ENCODE results near the gene MMAB. TPM values are rescaled to one million over a fixed set of nuclear protein-coding genes. Genes with fewer than 3 reads are reported as not detected.

Gene MMAB
- total and polyA plus RNA-seq, 4 donors: 47.1 to 101 (median 77.1) TPM

GRCh38 chr12:109612975-109613502, 39.7 kb upstream of the MMAB start:
- no peak overlapping the region for H3K9ac ChIP-seq (ENCODE audit: low read depth in 1 of 2, low read length in 2 of 2)
- no peaks in the 10 kb centered on the region for H3K27me3 ChIP-seq (ENCODE audit: control insufficient read depth in 4 of 4, insufficient read depth in 4 of 4, low read length in 3 of 4)
- H3K9me3 ChIP-seq (ENCODE audit: control insufficient read depth in 4 of 4, low read length in 3 of 4): no peaks in the 10 kb centered on the region
- 74% methylated on average over 5 of the region's 5 CpGs for WGBS
- no peak for DNase-seq (ENCODE audit: low spot score)
- peaks cover 3 to 13% (median 9%) of the 10 kb centered on the region in 4 donors for H3K4me1 ChIP-seq (ENCODE audit: control insufficient read depth in 4 of 4, insufficient read depth in 4 of 4, low read length in 3 of 4)
- no peaks in the 10 kb centered on the region for H3K36me3 ChIP-seq (ENCODE audit: control insufficient read depth in 4 of 4, insufficient read depth in 3 of 4, low read depth in 1 of 4, low read length in 3 of 4)
- H3K27ac ChIP-seq (ENCODE audit: low read depth in 1 of 2, low read length in 2 of 2): no peak overlapping the region
- TF ChIP-seq RAD21 (IDR thresholded peaks at IDR 0.05): peak; percentile 35 to 71
- no peak for TF ChIP-seq YY1 (IDR thresholded peaks at IDR 0.05)
- TF ChIP-seq CTCF (IDR thresholded peaks at IDR 0.05; ENCODE audit: low read depth, low read length, missing input control): peak; percentile 38
- H3K4me3 ChIP-seq (ENCODE audit: low read depth in 1 of 3, low read length in 3 of 3): no peak overlapping the region

GRCh38 chr12:109612003-109612402, 38.7 kb upstream of the MMAB start:
- H3K27me3 ChIP-seq (ENCODE audit: control insufficient read depth in 4 of 4, insufficient read depth in 4 of 4, low read length in 3 of 4): no peaks in the 10 kb centered on the region
- H3K9me3 ChIP-seq (ENCODE audit: control insufficient read depth in 4 of 4, low read length in 3 of 4): no peaks in the 10 kb centered on the region
- H3K4me1 ChIP-seq (ENCODE audit: control insufficient read depth in 4 of 4, insufficient read depth in 4 of 4, low read length in 3 of 4): peaks cover 3 to 13% (median 9%) of the 10 kb centered on the region in 4 donors
- H3K9ac ChIP-seq (ENCODE audit: low read depth in 1 of 2, low read length in 2 of 2): no peak overlapping the region
- no peak overlapping the region for H3K27ac ChIP-seq (ENCODE audit: low read depth in 1 of 2, low read length in 2 of 2)
- no peaks in the 10 kb centered on the region for H3K36me3 ChIP-seq (ENCODE audit: control insufficient read depth in 4 of 4, insufficient read depth in 3 of 4, low read depth in 1 of 4, low read length in 3 of 4)
- no peak for DNase-seq (ENCODE audit: low spot score)
- TF ChIP-seq CTCF (IDR thresholded peaks at IDR 0.05; ENCODE audit: low read depth, low read length, missing input control): no peak
- TF ChIP-seq NR2F2 (IDR thresholded peaks at IDR 0.05): no peak
- TF ChIP-seq SP1 (IDR thresholded peaks at IDR 0.05): no peak
- TF ChIP-seq ATF3 (IDR thresholded peaks at IDR 0.05): no peak
- no peak for TF ChIP-seq TAF1 (conservative IDR thresholded peaks at IDR 0.05)
- TF ChIP-seq FOXA1 (IDR thresholded peaks at IDR 0.05): no peak
- TF ChIP-seq YY1 (IDR thresholded peaks at IDR 0.05): no peak
- WGBS: 94% methylated on average over 3 of the region's 3 CpGs
- no peak overlapping the region for H3K4me3 ChIP-seq (ENCODE audit: low read depth in 1 of 3, low read length in 3 of 3)

GRCh38 chr12:109611223-109611622, 37.9 kb upstream of the MMAB start:
- no peaks in the 10 kb centered on the region for H3K9me3 ChIP-seq (ENCODE audit: control insufficient read depth in 4 of 4, low read length in 3 of 4)
- WGBS: 76% methylated on average over 10 of the region's 10 CpGs
- no peak for DNase-seq (ENCODE audit: low spot score)
- H3K36me3 ChIP-seq (ENCODE audit: control insufficient read depth in 4 of 4, insufficient read depth in 3 of 4, low read depth in 1 of 4, low read length in 3 of 4): no peaks in the 10 kb centered on the region
- no peak overlapping the region for H3K9ac ChIP-seq (ENCODE audit: low read depth in 1 of 2, low read length in 2 of 2)
- H3K27ac ChIP-seq (ENCODE audit: low read depth in 1 of 2, low read length in 2 of 2): no peak overlapping the region
- H3K4me3 ChIP-seq (ENCODE audit: low read depth in 1 of 3, low read length in 3 of 3): no peak overlapping the region
- no peaks in the 10 kb centered on the region for H3K27me3 ChIP-seq (ENCODE audit: control insufficient read depth in 4 of 4, insufficient read depth in 4 of 4, low read length in 3 of 4)
- TF ChIP-seq RXRA (IDR thresholded peaks at IDR 0.05) (no peak), HNF4G (IDR thresholded peaks at IDR 0.05) (no peak), FOXA2 (IDR thresholded peaks at IDR 0.05) (no peak), FOXA1 (IDR thresholded peaks at IDR 0.05) (no peak), ATF3 (IDR thresholded peaks at IDR 0.05) (no peak), CTCF (IDR thresholded peaks at IDR 0.05; ENCODE audit: low read depth, low read length, missing input control) (no peak), REST (IDR thresholded peaks at IDR 0.05) (no peak)
- H3K4me1 ChIP-seq (ENCODE audit: control insufficient read depth in 4 of 4, insufficient read depth in 4 of 4, low read length in 3 of 4): peaks cover 3 to 11% (median 9%) of the 10 kb centered on the region in 4 donors
